ENCODE measurements around the gene SUN1.

SUN1 gene

DNA sequence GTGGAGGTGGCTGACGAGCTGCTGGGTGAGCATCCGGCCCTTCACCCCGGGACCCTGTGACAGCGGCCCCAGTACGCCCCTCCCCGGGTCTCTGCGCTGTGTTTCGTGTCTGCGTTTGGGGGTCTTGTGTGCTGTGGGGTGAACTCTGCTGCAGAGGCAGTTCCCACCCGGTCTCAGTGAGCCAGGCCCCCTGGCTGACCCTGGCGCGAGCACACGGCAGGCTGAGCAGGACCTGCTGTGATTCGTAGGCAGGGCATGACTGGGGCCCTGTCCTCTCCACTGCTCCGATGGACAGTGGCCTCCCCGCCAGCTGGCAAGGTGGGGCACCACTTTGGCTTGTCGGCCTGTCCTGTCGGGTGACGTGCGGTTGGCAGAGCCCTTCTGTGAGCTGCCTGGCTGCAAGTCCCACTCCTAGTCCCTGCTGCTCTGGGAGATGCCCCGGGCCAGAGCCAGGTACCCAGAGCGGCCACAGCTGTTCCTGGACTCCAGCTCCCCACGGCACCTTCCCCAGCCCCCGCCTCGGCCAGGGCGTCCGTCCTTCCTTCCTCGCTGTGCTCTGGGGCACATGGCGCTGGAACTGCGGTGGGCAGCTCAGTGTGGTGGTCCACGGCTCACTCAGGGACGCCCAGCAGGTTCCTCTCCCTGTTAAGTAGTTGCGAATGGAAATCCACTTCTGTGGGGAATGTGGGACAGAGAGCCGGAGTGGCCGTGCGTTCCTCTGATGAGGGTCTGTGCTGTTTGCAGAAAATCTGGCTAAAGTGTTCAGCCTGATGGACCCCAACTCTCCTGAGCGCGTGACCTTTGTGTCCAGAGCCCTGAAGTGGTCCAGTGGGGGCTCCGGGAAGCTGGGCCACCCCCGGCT is 54.6 kb downstream of the SUN1 start:
- no peak for FAIRE-seq
- TF ChIP-seq, protein P1, sequence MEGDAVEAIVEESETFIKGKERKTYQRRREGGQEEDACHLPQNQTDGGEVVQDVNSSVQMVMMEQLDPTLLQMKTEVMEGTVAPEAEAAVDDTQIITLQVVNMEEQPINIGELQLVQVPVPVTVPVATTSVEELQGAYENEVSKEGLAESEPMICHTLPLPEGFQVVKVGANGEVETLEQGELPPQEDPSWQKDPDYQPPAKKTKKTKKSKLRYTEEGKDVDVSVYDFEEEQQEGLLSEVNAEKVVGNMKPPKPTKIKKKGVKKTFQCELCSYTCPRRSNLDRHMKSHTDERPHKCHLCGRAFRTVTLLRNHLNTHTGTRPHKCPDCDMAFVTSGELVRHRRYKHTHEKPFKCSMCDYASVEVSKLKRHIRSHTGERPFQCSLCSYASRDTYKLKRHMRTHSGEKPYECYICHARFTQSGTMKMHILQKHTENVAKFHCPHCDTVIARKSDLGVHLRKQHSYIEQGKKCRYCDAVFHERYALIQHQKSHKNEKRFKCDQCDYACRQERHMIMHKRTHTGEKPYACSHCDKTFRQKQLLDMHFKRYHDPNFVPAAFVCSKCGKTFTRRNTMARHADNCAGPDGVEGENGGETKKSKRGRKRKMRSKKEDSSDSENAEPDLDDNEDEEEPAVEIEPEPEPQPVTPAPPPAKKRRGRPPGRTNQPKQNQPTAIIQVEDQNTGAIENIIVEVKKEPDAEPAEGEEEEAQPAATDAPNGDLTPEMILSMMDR (IDR thresholded peaks at IDR 0.05; ENCODE audit: insufficient read depth, missing control alignments): no peak
- DNase-seq (ENCODE audit: insufficient read length, low spot score): no peak

DNA sequence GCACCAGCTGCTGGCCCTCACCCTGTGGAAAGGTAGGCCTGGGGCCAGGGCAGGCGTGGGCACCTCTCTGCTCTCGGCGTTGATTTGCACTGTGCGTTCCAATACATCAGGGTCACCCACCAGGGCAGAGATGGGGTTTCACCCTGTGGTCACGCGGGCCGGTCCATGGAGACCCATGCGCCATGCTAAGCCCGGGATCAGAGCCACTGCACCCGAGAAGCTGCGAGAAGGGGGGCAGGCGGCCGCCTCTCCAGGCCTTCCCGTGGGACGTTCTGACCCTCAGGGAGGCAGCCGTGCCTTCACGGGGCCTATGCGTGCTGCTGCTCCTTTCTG is 55.2 kb downstream of the SUN1 start:
- TF ChIP-seq, protein P1 (IDR thresholded peaks at IDR 0.05; ENCODE audit: insufficient read depth, missing control alignments): no peak
- no peak for FAIRE-seq
- no peak for DNase-seq (ENCODE audit: insufficient read length, low spot score)

DNA sequence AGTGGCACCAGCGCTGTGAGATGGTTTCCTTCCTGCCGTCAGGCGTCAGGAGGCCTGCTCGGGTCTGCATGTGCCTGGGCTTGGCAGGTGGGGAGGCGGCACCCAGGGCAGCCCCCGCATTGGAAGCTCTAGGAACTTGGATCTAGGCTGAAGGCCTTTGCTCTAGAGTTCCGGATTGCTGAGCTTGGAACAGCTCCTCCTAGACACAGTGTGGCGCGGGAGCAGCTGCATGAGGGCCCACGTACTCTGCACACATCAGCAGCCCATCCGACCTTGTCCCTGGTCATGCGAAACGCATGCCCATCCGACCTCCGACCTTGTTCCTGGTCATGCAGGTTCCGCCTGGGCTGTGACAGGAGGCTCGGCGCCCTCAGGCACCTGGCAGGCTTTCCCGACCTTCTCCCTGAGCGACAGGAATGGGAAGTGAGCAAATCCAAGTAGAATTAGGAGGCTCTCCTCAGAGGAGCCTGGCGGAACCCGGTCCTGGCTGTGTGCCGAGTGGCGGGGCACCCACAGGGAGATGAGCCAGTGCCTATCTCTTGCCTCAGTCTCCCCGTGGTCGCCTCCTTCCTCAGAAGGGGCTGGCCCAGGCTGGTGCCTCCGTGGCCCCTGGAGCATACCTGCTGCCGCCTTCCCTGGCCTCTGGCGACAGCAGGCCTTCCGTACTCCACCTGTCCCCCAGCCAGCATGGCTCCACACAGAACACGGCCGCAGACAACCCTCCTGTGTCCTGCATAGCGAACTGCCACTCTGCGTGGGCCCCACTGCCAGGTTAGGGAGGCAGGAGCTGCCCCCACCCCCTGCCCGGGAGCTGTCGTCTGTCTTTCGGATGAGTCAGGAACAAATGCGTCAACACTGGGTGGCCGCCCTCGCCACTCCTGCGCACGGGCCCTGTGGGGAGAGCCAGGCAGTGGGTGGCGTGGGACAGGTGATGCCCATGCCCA is 56.1 kb downstream of the SUN1 start:
- TF ChIP-seq, protein P1 (IDR thresholded peaks at IDR 0.05; ENCODE audit: insufficient read depth, missing control alignments): no peak
- DNase-seq (ENCODE audit: insufficient read length, low spot score) (no peak), FAIRE-seq (no peak)

DNA sequence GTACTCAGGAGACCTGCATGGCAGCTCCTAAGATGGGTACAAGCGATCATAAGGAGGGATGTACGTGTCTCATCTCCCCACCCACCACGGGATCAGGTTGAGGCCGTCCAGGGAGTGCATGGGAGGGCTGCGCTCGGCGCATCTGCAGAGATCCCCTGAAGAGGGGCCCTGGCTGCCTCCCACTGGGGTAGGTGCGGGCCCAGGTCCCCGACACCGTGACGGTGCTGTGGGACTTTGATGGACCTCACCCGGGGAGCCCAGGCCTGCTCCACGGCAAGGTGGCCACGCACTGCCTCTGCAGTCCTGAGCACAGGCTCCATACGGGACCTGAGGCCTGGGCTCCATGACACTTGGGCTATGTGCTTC is 56.7 kb downstream of the SUN1 start:
- no peak for DNase-seq (ENCODE audit: insufficient read length, low spot score)
- FAIRE-seq: no peak
- TF ChIP-seq, protein P1 (IDR thresholded peaks at IDR 0.05; ENCODE audit: insufficient read depth, missing control alignments): no peak

DNA sequence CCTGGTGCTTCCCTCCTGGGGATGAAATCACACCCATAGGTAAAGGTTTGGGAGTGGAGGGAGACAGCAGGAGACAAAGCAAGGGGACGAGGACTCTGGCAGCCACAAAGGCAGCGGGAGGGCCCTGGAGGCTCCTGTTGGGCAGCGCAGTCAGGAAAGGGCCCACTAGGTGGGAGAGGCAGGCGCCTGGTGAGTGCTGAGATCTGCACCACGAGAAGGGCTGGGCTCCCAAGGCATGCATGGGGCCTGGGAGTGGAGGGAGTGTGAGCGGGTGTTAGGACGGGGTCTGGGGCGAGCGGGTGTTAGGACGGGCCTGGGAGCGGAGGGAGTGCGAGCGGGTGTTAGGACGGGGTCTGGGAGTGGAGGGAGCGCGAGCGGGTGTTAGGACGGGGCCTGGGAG is 57.1 kb downstream of the SUN1 start:
- FAIRE-seq (no peak), DNase-seq (ENCODE audit: insufficient read length, low spot score) (no peak)
- TF ChIP-seq, protein P1 (IDR thresholded peaks at IDR 0.05; ENCODE audit: insufficient read depth, missing control alignments): no peak

DNA sequence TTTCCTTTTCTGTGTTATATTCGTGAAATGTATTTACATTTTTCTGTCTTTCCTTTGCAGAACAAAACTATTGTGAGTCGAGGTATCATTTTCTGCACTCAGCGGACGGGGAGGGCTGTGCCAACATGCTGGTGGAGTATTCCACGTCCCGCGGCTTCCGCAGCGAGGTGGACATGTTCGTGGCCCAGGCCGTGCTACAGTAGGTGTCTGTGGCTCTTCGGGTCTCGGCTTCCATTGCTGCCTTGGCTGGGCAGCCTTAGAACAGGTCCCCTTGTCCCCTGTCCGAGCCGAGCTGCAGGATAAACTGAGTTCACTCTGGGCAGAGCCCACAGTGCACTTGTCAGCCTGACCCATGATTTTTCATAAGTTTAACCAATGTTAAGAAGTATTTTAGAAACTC is 58.6 kb downstream of the SUN1 start:
- DNase-seq (ENCODE audit: insufficient read length, low spot score) (no peak), FAIRE-seq (no peak)
- TF ChIP-seq, protein P1 (IDR thresholded peaks at IDR 0.05; ENCODE audit: insufficient read depth, missing control alignments): no peak

All from D721Med (cell line).